BE2C (cell line): Measurements from ENCODE around the gene CS.
A peak's percentile ranks its signal among the peaks of the same experiment; 100 is the strongest.

Source experiments
- DNase-seq: peaks from one replicate; pipeline ENCODE4 v3.0.0-alpha.2; 2020
- H3K27me3 ChIP-seq: fragments of 250-450 bp; sonication (Bioruptor Pico); 2 replicates; pipeline ENCODE4 v1.5.1; 2020; ENCODE audit warnings: mild to moderate bottlenecking
- H3K36me3 ChIP-seq: fragments of 250-450 bp; sonication (Bioruptor Pico); 2 replicates; pipeline ENCODE4 v1.5.1; 2020; ENCODE audit warnings: mild to moderate bottlenecking
- H3K4me1 ChIP-seq: fragments of 250-450 bp; sonication (Bioruptor Pico); 2 replicates; pipeline ENCODE4 v1.5.1; 2020
- H3K4me3 ChIP-seq: 2 replicates; pipeline ENCODE4 v1.5.1; 2011; ENCODE audit warnings: low read depth, low read length
- H3K9me3 ChIP-seq: fragments of 250-450 bp; sonication (Bioruptor Pico); 2 replicates; pipeline ENCODE4 v1.5.1; 2020
- TF ChIP-seq, protein P1 (sequence below): IDR thresholded peaks from 2 replicates; pipeline ENCODE4 v1.5.1; 2012; ENCODE audit warnings: mild to moderate bottlenecking, low read depth, low read length

CS gene

DNA sequence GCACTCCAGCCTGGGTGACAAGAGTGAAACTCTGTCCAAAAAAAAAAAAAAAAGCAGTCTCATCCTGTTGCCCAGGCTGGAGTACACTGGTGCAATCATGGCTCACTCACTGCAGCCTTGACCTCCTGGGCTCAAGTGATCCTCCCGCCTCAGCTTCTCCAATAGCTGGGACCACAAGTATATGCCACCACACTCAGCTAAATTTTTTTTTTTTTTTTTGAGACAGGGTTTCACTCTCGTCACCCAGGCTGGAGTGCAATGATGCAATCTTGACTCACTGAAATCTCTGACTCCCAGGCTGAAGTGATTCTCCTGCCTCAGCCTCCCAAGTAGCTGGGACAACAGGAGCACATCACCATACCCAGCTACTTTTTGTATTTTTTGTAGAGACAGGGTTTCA, 20.9 kb upstream of the CS start:
- no peak for DNase-seq
- H3K36me3 ChIP-seq, result peaks cover 37% of the 10 kb centered on the region

DNA sequence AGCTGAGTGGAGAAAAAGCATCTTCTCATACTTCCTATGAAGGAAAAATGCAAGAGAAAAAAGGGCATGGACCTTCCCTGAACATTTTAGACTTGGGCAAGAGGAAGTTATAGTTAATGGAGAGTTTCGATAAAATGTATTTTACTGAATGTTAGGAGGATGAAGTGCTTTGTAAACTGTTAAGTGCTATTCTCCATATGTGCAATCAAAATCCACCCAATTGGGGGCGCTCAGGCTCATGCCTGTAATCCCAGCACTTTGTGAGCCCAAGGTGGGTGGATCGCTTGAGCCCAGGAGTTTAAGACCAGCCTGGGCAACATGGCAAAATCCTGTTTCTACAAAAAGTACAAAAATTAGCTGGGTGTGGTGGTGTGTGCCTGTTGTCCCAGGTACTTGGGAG, 17.5 kb upstream of the CS start:
- Histone ChIP-seq H3K9me3 (no peaks in the 10 kb centered on the region), H3K36me3 (peaks cover 21% of the 10 kb centered on the region), H3K27me3 (no peaks in the 10 kb centered on the region), H3K4me3 (no peak overlapping the region), H3K4me1 (no peaks in the 10 kb centered on the region)
- TF ChIP-seq, protein P1, sequence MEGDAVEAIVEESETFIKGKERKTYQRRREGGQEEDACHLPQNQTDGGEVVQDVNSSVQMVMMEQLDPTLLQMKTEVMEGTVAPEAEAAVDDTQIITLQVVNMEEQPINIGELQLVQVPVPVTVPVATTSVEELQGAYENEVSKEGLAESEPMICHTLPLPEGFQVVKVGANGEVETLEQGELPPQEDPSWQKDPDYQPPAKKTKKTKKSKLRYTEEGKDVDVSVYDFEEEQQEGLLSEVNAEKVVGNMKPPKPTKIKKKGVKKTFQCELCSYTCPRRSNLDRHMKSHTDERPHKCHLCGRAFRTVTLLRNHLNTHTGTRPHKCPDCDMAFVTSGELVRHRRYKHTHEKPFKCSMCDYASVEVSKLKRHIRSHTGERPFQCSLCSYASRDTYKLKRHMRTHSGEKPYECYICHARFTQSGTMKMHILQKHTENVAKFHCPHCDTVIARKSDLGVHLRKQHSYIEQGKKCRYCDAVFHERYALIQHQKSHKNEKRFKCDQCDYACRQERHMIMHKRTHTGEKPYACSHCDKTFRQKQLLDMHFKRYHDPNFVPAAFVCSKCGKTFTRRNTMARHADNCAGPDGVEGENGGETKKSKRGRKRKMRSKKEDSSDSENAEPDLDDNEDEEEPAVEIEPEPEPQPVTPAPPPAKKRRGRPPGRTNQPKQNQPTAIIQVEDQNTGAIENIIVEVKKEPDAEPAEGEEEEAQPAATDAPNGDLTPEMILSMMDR, result peak; percentile 16; the same call in 1 of the 2 replicates
- no peak for DNase-seq

More for the DNA sequence above, 20.9 kb upstream of the CS start:
- Histone ChIP-seq H3K9me3 (no peaks in the 10 kb centered on the region), H3K27me3 (no peaks in the 10 kb centered on the region), H3K4me1 (no peaks in the 10 kb centered on the region), H3K4me3 (no peak overlapping the region)
- TF ChIP-seq, protein P1, result no peak

DNA sequence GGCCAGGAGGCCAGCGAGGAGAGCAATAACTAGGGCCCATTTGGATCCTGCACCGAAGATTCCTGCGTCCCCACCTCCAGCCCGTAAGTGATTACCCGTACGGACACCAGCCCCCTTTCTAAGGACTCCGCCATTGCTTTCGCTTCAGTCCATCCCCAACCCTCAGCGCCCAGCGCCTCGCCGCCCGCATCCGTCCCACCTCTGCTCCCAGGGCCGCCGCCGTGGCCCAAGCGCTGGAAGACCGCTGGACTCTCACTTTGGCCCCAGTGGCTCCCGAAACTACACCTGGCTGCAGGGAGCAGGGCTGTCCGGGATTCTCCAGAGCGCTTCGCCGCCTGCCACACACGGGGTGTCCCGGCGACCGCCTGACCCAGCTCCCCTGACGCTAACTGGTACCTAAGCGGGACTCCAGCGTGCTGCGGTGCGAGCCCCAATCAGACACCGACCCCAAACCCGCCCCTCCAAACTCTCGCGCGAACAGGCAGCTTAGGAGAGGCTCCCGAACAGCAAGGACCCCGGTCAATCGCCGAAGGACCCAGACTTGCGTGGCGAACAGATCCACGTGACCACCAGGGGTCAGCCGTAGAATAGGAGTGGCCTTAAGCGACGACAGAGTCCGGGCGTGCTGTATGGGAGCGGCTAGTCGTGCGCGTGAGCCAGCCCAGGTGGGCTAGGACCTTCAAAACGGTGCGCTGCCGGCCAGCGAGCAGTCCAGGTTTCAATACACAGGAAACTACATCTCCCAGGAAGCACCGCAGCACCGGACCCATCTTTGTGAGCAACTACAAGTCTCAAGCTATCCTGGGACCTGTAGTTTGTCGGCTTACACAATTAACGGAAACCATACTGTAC, 15.7 kb upstream of the CS start, which contains the start of gene CNPY2:
Gene CNPY2 (minus strand): TSS at position 367 of the 852 bp plus-strand sequence. CDS start 771 bp downstream, outside the sequence.
- peak within 1 kb of the TSS; percentile 80 for H3K4me3 ChIP-seq
- TF ChIP-seq, protein P1, result peak; percentile 40
- H3K36me3 ChIP-seq, result peaks cover 30% of the 10 kb centered on the region
- DNase-seq, result peak; percentile 98
- no peaks in the 10 kb centered on the region for H3K27me3 ChIP-seq
- H3K9me3 ChIP-seq, result no peaks in the 10 kb centered on the region
- no peaks in the 10 kb centered on the region for H3K4me1 ChIP-seq

DNA sequence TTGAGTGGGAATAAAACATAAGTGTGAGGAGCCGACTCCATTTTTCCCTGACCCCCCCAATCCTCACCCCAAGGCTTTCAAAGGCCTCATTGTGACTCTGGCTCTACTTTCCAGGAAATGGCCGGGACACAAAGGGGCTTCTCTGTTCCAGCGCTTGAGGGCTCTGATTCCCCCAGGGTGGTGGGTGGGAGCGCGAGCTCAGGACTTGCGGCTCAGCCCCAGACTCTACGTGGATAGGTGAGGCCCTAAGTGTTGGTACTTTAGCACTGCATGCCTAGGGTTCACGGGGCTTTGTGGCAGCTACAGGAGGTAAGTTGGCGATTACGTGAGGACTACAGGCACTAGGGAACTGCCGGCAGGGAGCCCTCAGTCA, 15.1 kb upstream of the CS start:
- no peaks in the 10 kb centered on the region for H3K4me1 ChIP-seq
- DNase-seq, result no peak
- no peaks in the 10 kb centered on the region for H3K27me3 ChIP-seq
- peak overlapping the region; percentile 80 for H3K4me3 ChIP-seq
- H3K9me3 ChIP-seq, result no peaks in the 10 kb centered on the region
- H3K36me3 ChIP-seq, result peaks cover 36% of the 10 kb centered on the region
- TF ChIP-seq, protein P1, result no peak

DNA sequence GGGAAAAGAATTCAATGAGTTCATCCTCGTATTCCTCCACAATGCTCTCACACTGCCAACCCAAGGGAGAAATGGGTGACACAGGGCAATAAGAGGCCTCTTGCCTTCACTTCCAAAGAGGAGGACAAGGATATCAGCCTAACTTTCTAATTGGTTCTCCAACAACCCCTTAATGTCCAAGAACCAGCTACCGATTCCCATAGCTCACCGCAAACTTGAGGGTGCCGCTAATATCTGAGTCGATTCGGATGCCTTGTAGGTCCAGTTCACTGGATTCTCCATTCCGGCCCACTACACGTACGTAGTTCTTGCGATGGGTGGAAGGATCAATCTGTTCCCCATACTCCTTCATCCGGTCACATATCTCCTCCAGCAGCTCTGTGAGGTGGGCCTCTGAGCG, 10.9 kb upstream of the CS start:
- Histone ChIP-seq H3K4me3 (no peak overlapping the region), H3K4me1 (no peaks in the 10 kb centered on the region), H3K27me3 (no peaks in the 10 kb centered on the region), H3K36me3 (peaks cover 40% of the 10 kb centered on the region), H3K9me3 (no peaks in the 10 kb centered on the region)
- no peak for DNase-seq
- TF ChIP-seq, protein P1, result no peak

DNA sequence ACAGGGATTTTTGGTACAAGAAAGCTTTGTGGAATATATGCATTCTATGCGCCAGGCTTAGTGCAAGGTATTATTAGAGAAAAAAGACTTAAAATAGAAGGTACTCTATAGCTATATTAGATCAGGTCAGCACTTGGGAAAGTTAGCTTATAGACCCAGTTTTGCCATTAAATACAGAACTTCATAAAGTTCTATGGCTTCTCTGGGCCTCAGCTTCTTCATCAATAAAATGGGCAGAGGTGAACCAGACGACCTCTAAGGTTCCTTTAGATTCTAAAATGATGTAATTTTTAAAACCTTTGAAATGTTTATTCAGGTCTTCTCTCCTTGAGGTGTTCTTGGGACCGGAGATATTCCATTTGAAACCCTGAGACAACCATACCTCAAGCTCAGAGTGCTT, 8.6 kb upstream of the CS start:
- Histone ChIP-seq H3K36me3 (peaks cover 32% of the 10 kb centered on the region), H3K4me1 (no peaks in the 10 kb centered on the region), H3K27me3 (no peaks in the 10 kb centered on the region), H3K9me3 (no peaks in the 10 kb centered on the region), H3K4me3 (no peak overlapping the region)
- DNase-seq, result no peak
- TF ChIP-seq, protein P1, result no peak
